ENCODE results near the gene UBE2V1. TPM values are rescaled to one million over a fixed set of nuclear protein-coding genes. Genes with fewer than 3 reads are reported as not detected.

UBE2V1 gene
- total and polyA plus RNA-seq, 10 of the 15 experiments (the other 5 are each of a cell fraction or from before 2014, with no cell fraction given), result 51.8 to 219 (median 141) TPM

GRCh38 chr20:50071039-50071888 is 41.7 kb downstream of the UBE2V1 start (continued):
- no peak for TF ChIP-seq BCLAF1 (IDR thresholded peaks at IDR 0.05)
- peak; percentile 27; the same call in 1 of the 2 replicates for TF ChIP-seq ZNF207 (IDR thresholded peaks at IDR 0.05; ENCODE audit: borderline replicate concordance)
- TF ChIP-seq RUNX3 (IDR thresholded peaks at IDR 0.05; ENCODE audit: low read length), result no peak
- no peak for TF ChIP-seq PBX3 (IDR thresholded peaks at IDR 0.05; ENCODE audit: insufficient replicate concordance, low read depth, low read length)
- peak; percentile 58 for TF ChIP-seq CREM (IDR thresholded peaks at IDR 0.05; ENCODE audit: low read depth)
- no peak for TF ChIP-seq FOXK2 (IDR thresholded peaks at IDR 0.05)
- peak; percentile 13 for TF ChIP-seq ZNF384 (IDR thresholded peaks at IDR 0.05; ENCODE audit: borderline replicate concordance, low read depth, low read length)
- 0 out of 2 replicates have a peak, but pooled peaks have one; percentile 60 for TF ChIP-seq STAT1 (conservative IDR thresholded peaks at IDR 0.05)
- TF ChIP-seq POU2F2 (IDR thresholded peaks at IDR 0.05; ENCODE audit: borderline replicate concordance, low read depth, low read length), result peak; percentile 25; the same call in 1 of the 3 replicates
- no peak for TF ChIP-seq POLR2AphosphoS5 (IDR thresholded peaks at IDR 0.05; ENCODE audit: low read length)
- peak; percentile 63; the same call in 1 of the 2 replicates for TF ChIP-seq TARDBP (IDR thresholded peaks at IDR 0.05; ENCODE audit: borderline replicate concordance)
- peak; percentile 86; the same call in 1 of the 2 replicates for TF ChIP-seq NFXL1 (IDR thresholded peaks at IDR 0.05; ENCODE audit: borderline replicate concordance)
- no peak for TF ChIP-seq HDAC6 (IDR thresholded peaks at IDR 0.05; ENCODE audit: unreplicated experiment)
- TF ChIP-seq ELK1 (IDR thresholded peaks at IDR 0.05; ENCODE audit: low read depth, low read length), result no peak
- no peak for TF ChIP-seq PML (IDR thresholded peaks at IDR 0.05; ENCODE audit: low read length)
- peak; percentile 78 for TF ChIP-seq YY1 (IDR thresholded peaks at IDR 0.05; ENCODE audit: low read depth, low read length)
- TF ChIP-seq SMC3 (IDR thresholded peaks at IDR 0.05; ENCODE audit: borderline replicate concordance, low read length), result peak; percentile 99
- 0 out of 2 replicates have a peak, but pooled peaks have one; percentile 39 for TF ChIP-seq GATAD2B (conservative IDR thresholded peaks at IDR 0.05; ENCODE audit: low read depth)

Measured in GM12878 (cell line).